Caco-2 (cell line): ENCODE data around the gene UTF1. TPM values are rescaled to one million over a fixed set of nuclear protein-coding genes. Genes with fewer than 3 reads are reported as not detected.

Experiments used
- BruUV-seq: library from RNA; stranded (reverse); fragments of 400-500 nt; replicated peaks from 2 replicates; lab custom pipeline; 2021; lab: Mats Ljungman, UMichigan
- CTCF ChIA-PET: fragments of 300-600 bp; sonication (Branson Sonifier 250); formaldehyde crosslinking; loops from one replicate; lab custom pipeline; 2022; ENCODE audit warnings: antibody characterized with exemption; lab: Charles Lee
- POLR2A ChIA-PET: fragments of 300-600 bp; sonication (Branson Sonifier 250); formaldehyde crosslinking; loops from one replicate; lab custom pipeline; 2022; ENCODE audit warnings: antibody characterized with exemption; lab: Charles Lee
- DNase-seq, 2 experiments: peaks; one replicate each; pipeline versions ENCODE4 v3.0.0 to v3.0.0-alpha.2; 2020 to 2022
- H3K27me3 ChIP-seq: replicated peaks from 2 replicates; pipeline ENCODE4 v1.6.0; 2011; ENCODE audit warnings: low read length; ENCODE audit not compliant: control insufficient read depth, insufficient read depth
- H3K36me3 ChIP-seq: 2 replicates; pipeline ENCODE4 v1.5.1; 2011; ENCODE audit warnings: low read length; ENCODE audit not compliant: control insufficient read depth, insufficient read depth
- H3K4me1 ChIP-seq: fragments of 250-450 bp; sonication (Bioruptor Pico); 2 replicates; pipeline ENCODE4 v1.5.1; 2020; ENCODE audit warnings: mild to moderate bottlenecking
- H3K4me3 ChIP-seq: 2 replicates; pipeline ENCODE4 v1.5.1; 2011; ENCODE audit warnings: low read depth, mild to moderate bottlenecking, control low read depth, low read length
- H3K9me3 ChIP-seq: fragments of 250-450 bp; sonication (Bioruptor Pico); 2 replicates; pipeline ENCODE4 v1.5.1; 2020; ENCODE audit warnings: mild to moderate bottlenecking, moderate library complexity
- H3K27ac Mint-ChIP-seq: one replicate; pipeline ENCODE4 v1.8.0; 2022; ENCODE audit warnings: mixed read lengths; ENCODE audit not compliant: unreplicated experiment
- H3K27me3 Mint-ChIP-seq: one replicate; pipeline ENCODE4 v1.8.0; 2022; ENCODE audit warnings: mixed read lengths; ENCODE audit not compliant: insufficient read depth, unreplicated experiment
- H3K36me3 Mint-ChIP-seq: one replicate; pipeline ENCODE4 v1.8.0; 2022; ENCODE audit warnings: mild to moderate bottlenecking, mixed read lengths; ENCODE audit not compliant: insufficient read depth, unreplicated experiment
- H3K4me1 Mint-ChIP-seq: one replicate; pipeline ENCODE4 v1.8.0; 2022; ENCODE audit warnings: low read depth, mixed read lengths; ENCODE audit not compliant: unreplicated experiment
- H3K4me3 Mint-ChIP-seq: one replicate; pipeline ENCODE4 v1.8.0; 2022; ENCODE audit warnings: mild to moderate bottlenecking, moderate library complexity, mixed read lengths; ENCODE audit not compliant: unreplicated experiment
- H3K9me3 Mint-ChIP-seq: one replicate; pipeline ENCODE4 v1.8.0; 2022; ENCODE audit warnings: mixed read lengths; ENCODE audit not compliant: unreplicated experiment
- CTCF ChIP-seq, 2 experiments: fragments of 200-600 bp in 1 of 2; IDR thresholded peaks; 1 replicate in 1 of 2; 2 replicates in 1 of 2; pipeline versions ENCODE4 v1.5.1 to v1.8.0; 2011 to 2022; ENCODE audit warnings: antibody characterized with exemption in 1 of 2, control low read depth in 1 of 2, inconsistent platforms in 1 of 2, low read depth in 1 of 2, low read length in 1 of 2, mild to moderate bottlenecking in 1 of 2, moderate library complexity in 1 of 2; ENCODE audit not compliant: insufficient read depth in 1 of 2, severe bottlenecking in 1 of 2, unreplicated experiment in 1 of 2
- intact Hi-C: fragments of 100-400 bp; cut with micrococcal nuclease; formaldehyde crosslinking; loops from one replicate; pipeline ENCODE4 v1.10.0; 2022; ENCODE audit not compliant: unreplicated experiment
- total RNA-seq: library from RNA; stranded (reverse); gene quantifications from 2 replicates; pipeline ENCODE4 v1.2.3, GENCODE V29; 2022

UTF1 gene
- total RNA-seq, 1 experiment from 2014 or later, result not detected

- intact Hi-C loops, result no loop called here
- Mint-ChIP-seq H3K36me3 (no peaks in the 10 kb centered on the region), H3K4me3 (no peak overlapping the region), H3K27ac (no peak overlapping the region), H3K4me1 (no peaks in the 10 kb centered on the region), H3K9me3 (no peaks in the 10 kb centered on the region), H3K27me3 (peaks cover 4% of the 10 kb centered on the region)
- BruUV-seq, result no TSS peak
- ChIA-PET POLR2A (no interaction called here), CTCF (interaction anchor here (1.6 kb wide), 1 partner anchor 62 kb away, joined by 3 read pairs; no protein-coding TSS in a partner anchor)
- no peaks in the 10 kb centered on the region for H3K36me3 ChIP-seq
- no peaks in the 10 kb centered on the region; the same call in 1 of the 2 replicates for H3K27me3 ChIP-seq
- DNase-seq, result no peak
- no peak overlapping the region for H3K4me3 ChIP-seq
- H3K4me1 ChIP-seq, result no peaks in the 10 kb centered on the region
- no peaks in the 10 kb centered on the region; the same call in 1 of the 2 replicates for H3K9me3 ChIP-seq
- no peak for TF ChIP-seq CTCF (IDR thresholded peaks at IDR 0.05; ENCODE audit: insufficient read depth in 1 of 2, low read depth in 1 of 2, low read length in 1 of 2, severe bottlenecking in 1 of 2, unreplicated experiment in 1 of 2)
These were observed 44.6 kb upstream of the UTF1 start for GRCh38 chr10:133185421-133185820.

- H3K27me3 ChIP-seq, result no peaks in the 10 kb centered on the region; the same call in 1 of the 2 replicates
- POLR2A ChIA-PET, result no interaction called here
- Mint-ChIP-seq H3K27ac (no peak overlapping the region), H3K27me3 (peaks cover 4% of the 10 kb centered on the region), H3K36me3 (no peaks in the 10 kb centered on the region), H3K9me3 (no peaks in the 10 kb centered on the region), H3K4me1 (no peaks in the 10 kb centered on the region), H3K4me3 (no peak overlapping the region)
- TF ChIP-seq CTCF (IDR thresholded peaks at IDR 0.05; ENCODE audit: insufficient read depth in 1 of 2, low read depth in 1 of 2, low read length in 1 of 2, severe bottlenecking in 1 of 2, unreplicated experiment in 1 of 2), result no peak
- no peak for DNase-seq
- H3K4me3 ChIP-seq, result no peak overlapping the region
- BruUV-seq, result no TSS peak
- H3K4me1 ChIP-seq, result no peaks in the 10 kb centered on the region
- CTCF ChIA-PET, result interaction anchor here (1.6 kb wide), 1 partner anchor 61 kb away, joined by 3 read pairs; no protein-coding TSS in a partner anchor
- H3K36me3 ChIP-seq, result no peaks in the 10 kb centered on the region
- intact Hi-C loops, result no loop called here
- H3K9me3 ChIP-seq, result no peaks in the 10 kb centered on the region; the same call in 1 of the 2 replicates
These were observed 44.1 kb upstream of the UTF1 start for GRCh38 chr10:133185916-133186315.

GRCh38 chr10:133186416-133187090 lies 43.5 kb upstream of the UTF1 start:
- Histone ChIP-seq H3K9me3 (no peaks in the 10 kb centered on the region; the same call in 1 of the 2 replicates), H3K36me3 (no peaks in the 10 kb centered on the region), H3K27me3 (no peaks in the 10 kb centered on the region; the same call in 1 of the 2 replicates), H3K4me3 (no peak overlapping the region), H3K4me1 (no peaks in the 10 kb centered on the region)
- no TSS peak for BruUV-seq
- intact Hi-C loops, result no loop called here
- Mint-ChIP-seq H3K9me3 (no peaks in the 10 kb centered on the region), H3K4me1 (no peaks in the 10 kb centered on the region), H3K4me3 (no peak overlapping the region), H3K36me3 (no peaks in the 10 kb centered on the region), H3K27ac (no peak overlapping the region), H3K27me3 (peaks cover 4% of the 10 kb centered on the region)
- TF ChIP-seq CTCF (IDR thresholded peaks at IDR 0.05; ENCODE audit: insufficient read depth in 1 of 2, low read depth in 1 of 2, low read length in 1 of 2, severe bottlenecking in 1 of 2, unreplicated experiment in 1 of 2), result no peak
- no peak for DNase-seq
- POLR2A ChIA-PET, result no interaction called here
- CTCF ChIA-PET, result interaction anchor here (1.6 kb wide), 1 partner anchor 61 kb away, joined by 3 read pairs; no protein-coding TSS in a partner anchor
